VCaP (cell line): ENCODE data around the gene CENPF.

Source experiments
- H3K27ac ChIP-seq: fragments of 450-650 bp; 2 replicates; pipeline ENCODE4 v1.5.1; 2017
- TF ChIP-seq, protein P1 (sequence below): fragments of 450-650 bp; conservative IDR thresholded peaks from 2 replicates; pipeline ENCODE4 v1.5.1; 2017; ENCODE audit warnings: mild to moderate bottlenecking, moderate library complexity

Gene CENPF

DNA sequence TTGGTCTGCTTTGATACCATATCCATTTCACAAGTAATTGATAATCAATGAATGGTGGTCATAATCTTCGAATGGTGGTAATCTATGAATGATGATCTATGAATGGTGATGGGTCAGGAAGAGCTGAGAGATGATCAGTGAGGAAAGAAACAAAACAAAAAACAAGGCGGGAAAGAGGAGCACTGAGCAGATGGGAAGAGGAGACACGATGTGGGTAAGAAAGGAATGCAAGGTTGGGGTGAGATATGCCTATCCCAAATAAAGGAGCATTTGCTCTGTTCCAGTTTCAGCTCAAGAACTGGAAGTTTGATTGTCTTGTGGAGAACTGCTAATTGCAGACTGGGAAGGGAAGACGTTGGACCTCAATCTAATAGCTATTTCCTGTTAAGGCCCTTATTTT, 73.8 kb downstream of the CENPF start:
- H3K27ac ChIP-seq: no peak overlapping the region
- TF ChIP-seq, protein P1, sequence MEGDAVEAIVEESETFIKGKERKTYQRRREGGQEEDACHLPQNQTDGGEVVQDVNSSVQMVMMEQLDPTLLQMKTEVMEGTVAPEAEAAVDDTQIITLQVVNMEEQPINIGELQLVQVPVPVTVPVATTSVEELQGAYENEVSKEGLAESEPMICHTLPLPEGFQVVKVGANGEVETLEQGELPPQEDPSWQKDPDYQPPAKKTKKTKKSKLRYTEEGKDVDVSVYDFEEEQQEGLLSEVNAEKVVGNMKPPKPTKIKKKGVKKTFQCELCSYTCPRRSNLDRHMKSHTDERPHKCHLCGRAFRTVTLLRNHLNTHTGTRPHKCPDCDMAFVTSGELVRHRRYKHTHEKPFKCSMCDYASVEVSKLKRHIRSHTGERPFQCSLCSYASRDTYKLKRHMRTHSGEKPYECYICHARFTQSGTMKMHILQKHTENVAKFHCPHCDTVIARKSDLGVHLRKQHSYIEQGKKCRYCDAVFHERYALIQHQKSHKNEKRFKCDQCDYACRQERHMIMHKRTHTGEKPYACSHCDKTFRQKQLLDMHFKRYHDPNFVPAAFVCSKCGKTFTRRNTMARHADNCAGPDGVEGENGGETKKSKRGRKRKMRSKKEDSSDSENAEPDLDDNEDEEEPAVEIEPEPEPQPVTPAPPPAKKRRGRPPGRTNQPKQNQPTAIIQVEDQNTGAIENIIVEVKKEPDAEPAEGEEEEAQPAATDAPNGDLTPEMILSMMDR: no peak

DNA sequence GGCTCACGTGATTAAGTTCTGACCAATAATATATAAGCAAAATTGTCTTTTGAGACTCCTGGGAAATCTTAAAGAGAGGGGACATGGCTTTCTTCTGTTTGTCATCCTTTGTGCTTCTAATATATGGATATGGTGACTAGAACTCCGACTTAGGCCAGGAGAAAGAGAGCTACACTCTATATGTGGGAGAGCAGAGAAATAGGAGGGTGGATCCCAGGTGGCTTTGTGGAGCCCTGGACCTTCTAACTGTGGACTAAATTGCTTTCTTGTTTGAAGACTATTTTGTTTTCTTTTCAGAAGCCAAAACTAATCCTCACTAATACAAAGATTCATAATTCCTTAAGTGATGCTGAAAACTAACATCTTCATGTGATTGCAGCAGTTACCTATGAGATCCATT, 75.0 kb downstream of the CENPF start:
- TF ChIP-seq, protein P1: no peak
- no peak overlapping the region for H3K27ac ChIP-seq

DNA sequence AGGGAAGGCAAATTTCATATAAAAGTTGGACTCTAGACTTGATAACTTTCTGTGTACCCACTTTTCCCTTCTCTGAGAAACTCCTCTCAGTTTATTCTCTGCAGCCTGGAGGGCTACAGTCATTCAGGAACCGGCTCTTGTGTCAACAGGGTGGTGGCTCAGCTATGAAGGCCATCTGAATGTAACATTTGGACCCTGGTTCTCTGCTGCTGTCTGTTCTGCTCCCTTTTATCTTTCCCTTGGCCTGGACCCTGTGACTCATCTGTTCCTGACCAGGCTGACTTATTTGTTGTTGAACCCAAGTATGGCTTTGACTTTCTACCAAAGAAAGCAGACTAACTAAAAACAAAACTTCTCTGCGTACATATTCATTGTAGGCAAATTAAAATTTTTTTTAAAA, 75.4 kb downstream of the CENPF start:
- no peak overlapping the region for H3K27ac ChIP-seq
- TF ChIP-seq, protein P1: no peak

DNA sequence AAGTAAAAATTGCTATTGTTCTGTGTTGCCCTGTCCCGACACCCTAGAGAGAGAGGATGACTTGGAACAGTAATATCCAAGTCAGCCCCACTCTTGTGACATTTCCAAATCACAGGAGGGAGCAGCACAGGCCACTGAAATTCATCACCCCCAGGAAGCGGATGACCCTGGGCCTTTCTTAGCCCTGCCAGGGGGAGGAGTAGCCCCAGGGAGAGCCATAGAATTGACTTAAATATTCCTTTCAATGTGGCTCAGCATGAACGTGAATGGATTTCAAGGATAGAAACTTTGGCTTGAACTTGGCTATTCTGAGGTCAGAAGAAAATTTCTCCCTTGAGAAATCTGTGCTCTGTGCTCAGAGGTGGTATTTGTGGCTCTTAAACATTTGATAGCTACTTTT, 80.6 kb downstream of the CENPF start:
- H3K27ac ChIP-seq: no peak overlapping the region
- TF ChIP-seq, protein P1: no peak

DNA sequence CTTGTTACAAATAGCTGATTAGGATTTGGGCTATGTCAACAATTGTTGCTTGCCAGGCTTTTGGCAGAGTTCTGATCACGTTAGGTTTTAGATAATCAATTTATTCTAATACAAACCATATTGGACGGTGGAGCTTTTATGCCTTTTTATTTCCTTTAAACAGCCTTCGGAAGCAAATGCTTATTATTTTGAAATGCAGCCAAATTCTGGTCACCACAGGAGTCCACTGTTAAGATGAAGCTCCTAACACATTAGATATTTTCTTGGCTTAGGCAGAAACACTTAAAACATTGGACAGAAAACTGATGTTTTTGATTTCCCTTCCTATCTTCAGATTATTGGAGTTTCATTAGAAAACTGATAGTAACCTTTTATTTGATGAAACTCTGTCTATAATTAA, 82.9 kb downstream of the CENPF start:
- no peak overlapping the region for H3K27ac ChIP-seq
- TF ChIP-seq, protein P1: no peak

DNA sequence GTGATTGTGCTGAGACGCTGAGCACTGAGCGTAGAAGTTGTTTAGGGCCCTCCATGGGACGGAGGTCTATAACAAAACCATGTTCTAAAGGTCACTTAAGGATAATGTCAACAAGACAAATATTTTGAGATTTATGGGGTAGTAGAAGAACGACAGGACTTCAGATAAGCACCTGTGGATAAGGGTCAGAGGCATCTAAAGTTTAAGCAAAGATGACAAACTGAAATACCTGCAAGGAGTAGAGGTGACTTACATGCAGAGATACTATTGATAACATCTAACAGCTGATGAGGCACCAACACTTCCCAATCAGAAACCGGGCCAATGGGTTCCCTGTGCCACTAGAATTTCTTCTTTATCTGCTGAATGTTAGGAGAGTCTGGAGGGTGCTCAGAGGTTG, 83.5 kb downstream of the CENPF start:
- H3K27ac ChIP-seq: no peak overlapping the region
- TF ChIP-seq, protein P1: no peak

DNA sequence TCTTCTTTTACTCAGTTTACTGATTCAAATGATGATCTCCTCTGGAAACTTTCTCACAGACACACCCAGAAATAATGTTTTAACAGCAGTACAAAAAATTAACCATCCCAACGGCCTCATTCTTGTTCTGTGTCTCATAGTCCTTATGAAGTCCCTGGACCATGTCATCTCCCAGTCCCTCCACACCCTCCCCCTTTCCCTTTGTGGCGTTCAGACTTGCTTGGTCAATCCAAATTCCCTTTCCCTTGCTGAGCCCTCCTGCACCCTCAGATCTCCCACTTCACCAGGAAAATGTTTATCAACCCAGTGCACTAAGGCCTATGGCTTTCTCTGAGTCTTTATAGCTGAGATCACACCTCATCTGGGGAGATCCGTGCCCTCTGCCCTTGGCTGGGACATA, 85.9 kb downstream of the CENPF start:
- TF ChIP-seq, protein P1: no peak
- no peak overlapping the region for H3K27ac ChIP-seq

DNA sequence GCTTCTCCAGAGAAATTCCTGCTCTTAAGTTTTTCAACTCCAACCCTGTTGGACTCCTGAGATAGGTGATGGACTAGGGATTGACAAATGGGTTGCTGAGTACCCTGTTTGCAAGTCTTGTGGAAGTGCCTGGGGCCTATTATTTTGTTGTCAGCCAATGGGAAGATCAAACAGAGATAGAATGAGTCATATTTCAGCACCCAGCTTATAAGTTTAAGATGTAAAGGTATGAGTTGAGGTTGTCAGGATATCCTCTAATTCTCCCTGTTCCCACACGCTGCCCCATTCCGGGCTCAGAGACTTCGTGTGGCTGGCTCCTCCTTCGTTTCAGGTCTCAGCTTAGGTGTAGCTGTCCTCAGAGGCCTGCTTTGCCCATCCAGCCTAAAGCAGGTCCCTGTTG, 91.8 kb downstream of the CENPF start:
- TF ChIP-seq, protein P1: no peak

More for the DNA sequence above, 91.8 kb downstream of the CENPF start:
- H3K27ac ChIP-seq: no peak overlapping the region
